Omental fat pad (tissue), 4 donors: Measurements from ENCODE around the gene SRP14. TPM values are rescaled to one million over a fixed set of nuclear protein-coding genes. Genes with fewer than 3 reads are reported as not detected.

Source experiments
- ATAC-seq: fragments of 150-250 bp; one replicate; pipeline ENCODE4 v1.9.1; 2016; ENCODE audit warnings: mild to moderate bottlenecking, moderate library complexity; ENCODE audit not compliant: low FRiP score
- DNase-seq: peaks from one replicate; pipeline ENCODE4 v3.0.0-alpha.2; 2019; ENCODE audit warnings: low spot score
- total RNA-seq, 4 donors: library from RNA; depleted of rRNA; stranded (reverse); fragments of >200 nt; gene quantifications; one replicate each; pipeline ENCODE4 v1.1.0, GENCODE V29; 2016
- TF ChIP-seq, protein P1 (sequence below), 3 donors: fragments of 450-650 bp; IDR thresholded peaks; one replicate each; pipeline ENCODE4 v1.5.1; 2016 to 2017; ENCODE audit warnings: antibody characterized with exemption in 3 of 3, mild to moderate bottlenecking in 3 of 3, moderate library complexity in 2 of 3

SRP14 gene, protein sequence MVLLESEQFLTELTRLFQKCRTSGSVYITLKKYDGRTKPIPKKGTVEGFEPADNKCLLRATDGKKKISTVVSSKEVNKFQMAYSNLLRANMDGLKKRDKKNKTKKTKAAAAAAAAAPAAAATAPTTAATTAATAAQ
- 100 to 1,000 TPM; 276 to 299 (median 286) TPM for total RNA-seq

DNA sequence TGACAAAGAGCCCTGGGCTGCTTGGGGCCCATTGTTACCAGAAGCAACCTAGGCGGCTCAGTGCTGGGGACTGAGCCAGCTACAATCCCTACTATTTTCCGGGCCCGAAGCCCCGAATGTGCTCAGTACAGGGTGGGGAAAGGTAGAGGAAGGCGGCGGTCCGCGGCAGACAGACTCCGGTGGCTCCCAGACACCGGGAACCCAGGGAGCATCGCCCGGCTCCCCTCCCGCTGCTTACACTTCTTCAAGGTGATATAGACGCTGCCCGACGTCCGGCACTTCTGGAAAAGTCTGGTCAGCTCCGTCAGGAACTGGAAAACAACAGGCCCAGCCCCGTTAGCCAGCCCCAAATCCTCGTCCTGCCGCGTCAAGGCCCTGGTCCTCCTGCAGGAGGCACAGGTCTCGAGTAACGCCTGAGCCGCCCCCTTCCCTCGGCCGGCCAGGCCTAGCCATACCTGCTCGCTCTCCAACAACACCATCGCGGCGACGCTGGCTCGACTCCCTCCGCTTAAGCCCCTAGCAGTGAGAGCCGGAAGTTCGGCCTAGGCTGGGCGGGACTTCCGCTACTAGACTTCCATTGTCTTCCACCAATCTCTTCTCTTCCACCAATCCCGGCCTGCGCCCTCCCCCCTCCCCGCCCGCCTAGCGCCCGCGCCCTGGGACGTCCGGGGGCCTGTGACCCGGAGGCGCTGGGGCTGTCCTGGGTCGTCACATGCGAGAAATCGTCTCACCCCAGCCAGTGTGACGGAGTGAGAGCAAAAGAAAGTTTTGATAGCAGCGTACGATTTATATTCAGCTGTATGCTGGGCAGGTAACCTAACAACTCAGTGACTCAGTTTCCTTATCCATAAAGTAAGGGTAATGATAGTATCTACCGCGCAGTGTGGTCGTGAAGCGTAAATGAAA lies at the start of gene SRP14:
Gene SRP14 (minus strand): TSS at position 544 of the 906 bp plus-strand sequence. CDS start 65 bp downstream, at position 479.
- ATAC-seq, result peak; percentile 96

DNA sequence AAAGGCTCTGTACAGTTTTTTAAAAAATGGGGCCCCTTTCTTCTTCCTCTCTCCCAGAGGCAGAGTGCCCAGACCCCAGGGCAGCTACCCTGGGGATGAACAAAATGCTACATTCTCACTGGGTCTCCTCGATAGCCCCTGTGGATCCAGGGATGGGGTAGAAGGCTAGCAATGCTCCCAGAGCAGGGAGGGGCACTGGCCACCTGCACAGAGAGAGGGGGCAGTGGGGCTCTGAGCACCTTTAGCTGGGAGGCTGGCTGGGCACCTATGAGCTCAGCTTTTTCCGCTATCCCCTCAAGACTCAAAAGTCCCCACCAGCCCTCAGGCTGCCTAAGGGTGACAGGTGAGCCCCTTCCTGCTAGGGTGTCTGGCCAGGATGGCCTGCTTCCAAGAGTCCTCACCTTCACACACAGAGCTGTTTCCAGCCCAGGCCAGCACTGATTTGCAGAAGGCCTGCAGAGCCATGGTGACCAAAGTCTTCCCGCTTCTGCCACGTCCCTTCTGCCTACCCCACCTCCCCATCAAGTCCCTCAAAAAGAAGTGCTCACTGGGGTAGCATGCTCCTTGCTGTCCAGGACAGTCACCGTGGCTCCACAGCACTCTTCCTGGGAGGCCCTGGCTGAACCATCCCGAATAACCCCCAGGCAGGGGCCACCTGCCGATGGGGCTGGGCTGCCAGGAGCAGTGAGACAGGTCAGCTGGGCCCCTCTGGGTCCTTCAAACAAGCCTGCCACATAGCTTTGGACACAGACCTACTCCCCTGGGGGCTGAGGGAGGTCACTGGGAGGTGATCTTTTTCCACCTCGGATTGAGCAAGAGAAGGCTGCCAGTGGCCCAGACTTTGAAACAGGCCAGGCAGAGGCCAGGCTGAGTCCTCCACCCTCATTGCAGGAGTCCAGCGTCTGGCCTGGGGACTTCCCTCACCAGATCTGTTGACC lies 49.3 kb upstream of the SRP14 start:
- ATAC-seq (no peak), DNase-seq (no peak)
- TF ChIP-seq, protein P1, sequence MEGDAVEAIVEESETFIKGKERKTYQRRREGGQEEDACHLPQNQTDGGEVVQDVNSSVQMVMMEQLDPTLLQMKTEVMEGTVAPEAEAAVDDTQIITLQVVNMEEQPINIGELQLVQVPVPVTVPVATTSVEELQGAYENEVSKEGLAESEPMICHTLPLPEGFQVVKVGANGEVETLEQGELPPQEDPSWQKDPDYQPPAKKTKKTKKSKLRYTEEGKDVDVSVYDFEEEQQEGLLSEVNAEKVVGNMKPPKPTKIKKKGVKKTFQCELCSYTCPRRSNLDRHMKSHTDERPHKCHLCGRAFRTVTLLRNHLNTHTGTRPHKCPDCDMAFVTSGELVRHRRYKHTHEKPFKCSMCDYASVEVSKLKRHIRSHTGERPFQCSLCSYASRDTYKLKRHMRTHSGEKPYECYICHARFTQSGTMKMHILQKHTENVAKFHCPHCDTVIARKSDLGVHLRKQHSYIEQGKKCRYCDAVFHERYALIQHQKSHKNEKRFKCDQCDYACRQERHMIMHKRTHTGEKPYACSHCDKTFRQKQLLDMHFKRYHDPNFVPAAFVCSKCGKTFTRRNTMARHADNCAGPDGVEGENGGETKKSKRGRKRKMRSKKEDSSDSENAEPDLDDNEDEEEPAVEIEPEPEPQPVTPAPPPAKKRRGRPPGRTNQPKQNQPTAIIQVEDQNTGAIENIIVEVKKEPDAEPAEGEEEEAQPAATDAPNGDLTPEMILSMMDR (IDR thresholded peaks at IDR 0.05), result no peak

More for the DNA sequence above, at the start of gene SRP14:
- TF ChIP-seq, protein P1 (IDR thresholded peaks at IDR 0.05), result no peak
- peak; percentile 94 for DNase-seq

DNA sequence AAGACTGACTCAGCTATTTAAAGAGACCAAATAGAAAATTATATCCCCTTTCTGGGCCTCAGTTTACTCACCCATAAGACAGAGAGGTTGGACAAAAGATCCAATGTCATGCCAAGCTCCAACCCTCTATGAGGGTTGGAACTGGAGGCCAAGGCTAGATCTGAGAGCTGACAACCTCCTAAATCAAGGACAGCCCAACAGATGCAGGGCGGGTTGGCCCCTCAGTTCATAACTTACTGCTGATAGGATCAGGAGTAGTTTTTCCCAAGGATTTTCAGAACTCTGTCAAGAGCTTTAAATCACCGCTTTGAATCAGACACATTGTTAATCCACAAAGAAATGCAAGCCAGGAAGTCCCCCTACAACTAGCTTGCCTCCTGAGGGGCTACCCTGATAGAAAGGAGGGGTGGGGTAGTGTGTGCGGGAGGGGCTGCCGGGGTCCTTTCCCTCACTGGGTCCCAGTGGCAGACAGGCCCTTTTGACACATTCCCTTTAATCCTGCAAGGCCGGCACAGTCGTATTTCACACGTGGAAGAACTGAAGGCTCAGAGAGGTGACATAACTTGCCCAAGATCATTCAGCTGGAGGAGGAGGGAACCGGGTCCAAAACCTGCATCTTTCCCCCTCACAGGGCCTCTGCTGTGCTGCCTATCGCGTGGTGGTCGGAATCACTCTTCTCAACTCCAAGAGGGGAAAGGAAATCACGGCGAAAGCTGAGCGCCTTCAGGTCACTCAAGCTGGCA lies 48.3 kb upstream of the SRP14 start:
- ATAC-seq (no peak), DNase-seq (no peak)
- TF ChIP-seq, protein P1 (IDR thresholded peaks at IDR 0.05), result no peak

DNA sequence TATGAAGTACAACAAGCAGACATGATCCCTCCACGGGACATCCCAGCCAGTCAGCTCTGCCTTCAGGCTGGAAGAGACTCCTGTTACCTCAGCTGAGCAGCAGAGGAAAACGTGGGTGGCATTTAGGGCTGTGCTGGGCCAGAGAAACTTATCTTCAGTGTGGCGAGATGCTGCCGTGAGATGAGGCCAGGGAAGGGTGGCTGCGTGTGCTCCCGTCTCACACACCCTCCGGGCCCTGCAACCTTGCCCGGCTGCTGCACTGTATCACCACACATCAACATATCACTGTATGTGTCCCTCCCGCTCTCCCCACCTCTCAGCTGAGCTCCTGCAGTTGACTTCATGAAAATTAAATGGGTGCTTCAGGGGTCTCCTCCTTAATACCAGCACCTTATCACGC lies 46.3 kb upstream of the SRP14 start:
- no peak for DNase-seq
- TF ChIP-seq, protein P1 (IDR thresholded peaks at IDR 0.05), result no peak
- no peak for ATAC-seq

DNA sequence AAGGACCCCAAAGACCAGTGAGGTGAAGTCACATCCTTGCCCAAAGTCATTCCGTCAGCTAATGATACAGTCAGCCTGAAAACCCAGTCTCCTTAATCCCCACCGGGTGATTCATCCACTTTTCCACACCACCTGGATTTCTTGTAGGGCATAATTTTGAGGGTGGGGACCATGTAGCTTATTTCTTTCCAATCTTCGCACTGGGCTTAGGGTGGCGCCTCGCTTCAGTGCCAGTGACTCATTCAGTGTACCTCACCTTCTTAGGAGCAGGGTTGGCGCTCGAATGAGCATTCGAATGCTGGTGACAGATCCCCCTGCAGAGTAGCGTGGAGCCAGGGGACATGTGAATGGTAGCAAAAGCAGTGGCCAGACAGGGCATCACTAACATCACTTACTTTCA lies 45.7 kb upstream of the SRP14 start:
- TF ChIP-seq, protein P1 (IDR thresholded peaks at IDR 0.05), result no peak
- ATAC-seq (no peak), DNase-seq (no peak)

DNA sequence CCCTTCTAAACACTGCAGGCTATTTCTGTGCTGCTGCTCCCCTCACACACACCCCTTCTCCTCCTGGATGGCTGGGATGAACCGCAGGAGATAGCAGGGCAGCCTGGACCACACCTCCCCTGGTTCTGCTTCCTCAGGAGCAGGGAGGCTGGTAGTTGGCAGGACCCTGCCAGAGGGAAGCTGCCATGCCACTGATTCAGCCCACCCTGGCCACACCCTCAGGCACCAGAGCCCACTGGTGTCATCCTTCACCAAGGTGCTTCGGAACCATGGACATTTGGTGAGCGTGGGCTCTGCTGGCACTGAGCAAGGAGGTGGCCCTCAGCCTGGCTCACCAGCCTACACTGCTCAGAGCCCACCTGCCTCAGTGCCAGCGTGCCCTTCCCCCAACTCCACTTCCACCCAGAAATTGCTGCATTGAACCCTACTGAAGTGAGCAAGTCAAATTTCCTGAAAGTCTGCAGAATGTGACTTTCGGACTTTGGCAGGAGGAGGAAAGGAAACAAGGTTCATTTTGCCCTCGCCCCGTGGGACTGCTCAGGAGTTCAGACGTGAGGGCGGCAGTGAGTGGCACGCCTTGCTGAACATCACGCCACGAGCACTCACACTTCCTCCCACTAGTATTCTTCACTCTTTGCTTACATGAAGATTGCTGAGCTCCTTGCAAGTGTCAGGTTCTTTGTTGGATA lies 43.4 kb upstream of the SRP14 start:
- DNase-seq, result no peak
- TF ChIP-seq, protein P1 (IDR thresholded peaks at IDR 0.05), result no peak
- ATAC-seq, result peak; percentile 21
